Natural killer cell (primary cell): Measurements from ENCODE around the gene EIF1. TPM values are rescaled to one million over a fixed set of nuclear protein-coding genes. Genes with fewer than 3 reads are reported as not detected.

Source experiments
- ATAC-seq, 3 donors: fragments of 150-1000 bp in 2 of 3; fragments of 200-7000 bp in 1 of 3; cut with Tn5 transposase; 1 replicate in 1 of 3; 2 replicates in 2 of 3; pipeline ENCODE4 v1.10.0; 2021; ENCODE audit warnings: mild to moderate bottlenecking in 2 of 3, moderate library complexity in 2 of 3
- DNase-seq, 2 donors: peaks; one replicate each; pipeline versions ENCODE4 v3.0.0 to v3.0.0-alpha.2; 2013 to 2021; ENCODE audit warnings: mixed read lengths in 1 of 2
- H3K27ac ChIP-seq: one replicate; pipeline ENCODE4 v1.5.1; 2013; ENCODE audit warnings: mild to moderate bottlenecking, low read length
- H3K27me3 ChIP-seq: one replicate; pipeline ENCODE4 v1.6.1; 2013; ENCODE audit warnings: low read length; ENCODE audit not compliant: control insufficient read depth, insufficient read depth
- H3K36me3 ChIP-seq: one replicate; pipeline ENCODE4 v1.6.1; 2013; ENCODE audit warnings: low read length; ENCODE audit not compliant: control insufficient read depth, insufficient read depth
- H3K4me1 ChIP-seq: one replicate; pipeline ENCODE4 v1.6.1; 2013; ENCODE audit warnings: low read length; ENCODE audit not compliant: control insufficient read depth, insufficient read depth
- H3K4me3 ChIP-seq: one replicate; pipeline ENCODE4 v1.5.1; 2013; ENCODE audit warnings: low read length
- H3K9me3 ChIP-seq: one replicate; pipeline ENCODE4 v1.6.1; 2013; ENCODE audit warnings: low read length; ENCODE audit not compliant: control insufficient read depth, insufficient read depth
- H3K27ac Mint-ChIP-seq, 2 donors: one replicate each; pipeline ENCODE4 v1.8.0; 2022; ENCODE audit warnings: mild to moderate bottlenecking in 2 of 2, mixed read lengths in 2 of 2, moderate library complexity in 1 of 2
- H3K27me3 Mint-ChIP-seq, 2 donors: one replicate each; pipeline ENCODE4 v1.8.0; 2022; ENCODE audit warnings: low read depth in 2 of 2, mixed read lengths in 2 of 2
- H3K36me3 Mint-ChIP-seq: one replicate; pipeline ENCODE4 v1.8.0; 2022; ENCODE audit warnings: mixed read lengths
- H3K4me1 Mint-ChIP-seq, 2 donors: one replicate each; pipeline ENCODE4 v1.8.0; 2022; ENCODE audit warnings: mixed read lengths in 2 of 2
- H3K4me3 Mint-ChIP-seq: one replicate; pipeline ENCODE4 v1.8.0; 2022; ENCODE audit warnings: mild to moderate bottlenecking, moderate library complexity, mixed read lengths
- H3K9me3 Mint-ChIP-seq, 2 donors: one replicate each; pipeline ENCODE4 v1.8.0; 2022; ENCODE audit warnings: mixed read lengths in 2 of 2
- CTCF ChIP-seq: fragments of 200-600 bp; IDR thresholded peaks from one replicate; pipeline ENCODE4 v1.8.0; 2022; ENCODE audit warnings: antibody characterized with exemption
- WGBS: methylation state at CpG from one replicate; pipeline ENCODE4 v1.1.7; 2013; ENCODE audit warnings: missing lambda C conversion rate; ENCODE audit not compliant: insufficient coverage; 5-methylcytosine and 5-hydroxymethylcytosine counted together
- intact Hi-C: fragments of 100-400 bp; cut with micrococcal nuclease; formaldehyde crosslinking; loops from one replicate; pipeline ENCODE4 v1.14.2; 2022
- total RNA-seq, 4 donors: library from RNA; stranded (reverse); fragments of 120-200 nt in 1 of 4; gene quantifications; one replicate each; pipeline versions ENCODE4 v1.2.3 to v1.2.4, GENCODE V29; 2013 to 2022

The EIF1 gene
- total RNA-seq, 3 donors from 2014 or later (not counting 1 experiment from before 2014, with no cell fraction given), result 2,034 to 2,368 (median 2,279) TPM

- ATAC-seq, result no peak
- Histone ChIP-seq H3K9me3 (no peaks in the 10 kb centered on the region), H3K27ac (peak overlapping the region; percentile 90), H3K4me3 (peak overlapping the region; percentile 66), H3K27me3 (no peaks in the 10 kb centered on the region), H3K4me1 (peaks cover 21% of the 10 kb centered on the region), H3K36me3 (peaks cover 50% of the 10 kb centered on the region)
- Mint-ChIP-seq H3K27ac (peak overlapping the region; percentile 99 to 100), H3K27me3 (no peaks in the 10 kb centered on the region), H3K36me3 (peaks cover 34% of the 10 kb centered on the region), H3K4me1 (peaks cover 47 to 50% of the 10 kb centered on the region in 2 donors), H3K9me3 (no peaks in the 10 kb centered on the region), H3K4me3 (peak overlapping the region; percentile 96)
- 3% methylated on average over 27 of the region's 27 CpGs for WGBS
- intact Hi-C loops, result no loop called here
- peak; percentile 82 for TF ChIP-seq CTCF
- peak; percentile 29 to 82 for DNase-seq
These were observed 1.0 kb downstream of the EIF1 start for GRCh38 chr17:41689497-41690299.

- peaks cover 55% of the 10 kb centered on the region for H3K36me3 ChIP-seq
- H3K27me3 ChIP-seq, result no peaks in the 10 kb centered on the region
- Mint-ChIP-seq H3K9me3 (no peaks in the 10 kb centered on the region), H3K4me1 (peaks cover 51 to 54% of the 10 kb centered on the region in 2 donors), H3K36me3 (peaks cover 34% of the 10 kb centered on the region), H3K27me3 (no peaks in the 10 kb centered on the region), H3K27ac (peak overlapping the region; percentile 99 to 100), H3K4me3 (peak overlapping the region; percentile 96)
- no peak for TF ChIP-seq CTCF
- H3K4me3 ChIP-seq, result no peak overlapping the region
- H3K9me3 ChIP-seq, result no peaks in the 10 kb centered on the region
- 100% methylated on average over 1 of the region's 2 CpGs for WGBS
- H3K4me1 ChIP-seq, result peaks cover 21% of the 10 kb centered on the region
- DNase-seq (peak in 1 of 2 donors; percentile 39), ATAC-seq (no peak)
- intact Hi-C loops, result no loop called here
- peak overlapping the region; percentile 90 for H3K27ac ChIP-seq
These were observed 1.8 kb downstream of the EIF1 start for GRCh38 chr17:41690497-41690896.

- intact Hi-C loops, result no loop called here
- Histone ChIP-seq H3K27me3 (no peaks in the 10 kb centered on the region), H3K4me1 (peaks cover 25% of the 10 kb centered on the region), H3K36me3 (peaks cover 55% of the 10 kb centered on the region), H3K4me3 (no peak overlapping the region), H3K9me3 (no peaks in the 10 kb centered on the region), H3K27ac (peak overlapping the region; percentile 90)
- no peaks in the 10 kb centered on the region for H3K9me3 Mint-ChIP-seq
- 91% methylated on average over 10 of the region's 10 CpGs for WGBS
- H3K4me1 Mint-ChIP-seq, result peaks cover 56 to 61% of the 10 kb centered on the region in 2 donors
- peak overlapping the region; percentile 99 to 100 for H3K27ac Mint-ChIP-seq
- H3K27me3 Mint-ChIP-seq, result no peaks in the 10 kb centered on the region
- H3K4me3 Mint-ChIP-seq, result peak overlapping the region; percentile 96
- peaks cover 34% of the 10 kb centered on the region for H3K36me3 Mint-ChIP-seq
- no peak for TF ChIP-seq CTCF
- peak in 1 of 2 donors; percentile 60 for DNase-seq
- ATAC-seq, result no peak
These were observed 2.5 kb downstream of the EIF1 start for GRCh38 chr17:41691031-41691777.
